ENCODE results near the gene RAD54L2.

GRCh38 chr3:51539291-51539941 is 897 bp downstream of the RAD54L2 start:
- TF ChIP-seq CTCF (IDR thresholded peaks at IDR 0.05; ENCODE audit: poor library complexity) (no peak), EZH2 (IDR thresholded peaks at IDR 0.05; ENCODE audit: borderline replicate concordance) (no peak)
